ENCODE data around the gene TMEM223. TPM values are rescaled to one million over a fixed set of nuclear protein-coding genes. Genes with fewer than 3 reads are reported as not detected.

Gene TMEM223
- total and polyA plus RNA-seq, 9 of the 15 experiments (the other 6 are each of a cell fraction or from before 2014, with no cell fraction given): 5.9 to 34.5 (median 19.6) TPM

DNA sequence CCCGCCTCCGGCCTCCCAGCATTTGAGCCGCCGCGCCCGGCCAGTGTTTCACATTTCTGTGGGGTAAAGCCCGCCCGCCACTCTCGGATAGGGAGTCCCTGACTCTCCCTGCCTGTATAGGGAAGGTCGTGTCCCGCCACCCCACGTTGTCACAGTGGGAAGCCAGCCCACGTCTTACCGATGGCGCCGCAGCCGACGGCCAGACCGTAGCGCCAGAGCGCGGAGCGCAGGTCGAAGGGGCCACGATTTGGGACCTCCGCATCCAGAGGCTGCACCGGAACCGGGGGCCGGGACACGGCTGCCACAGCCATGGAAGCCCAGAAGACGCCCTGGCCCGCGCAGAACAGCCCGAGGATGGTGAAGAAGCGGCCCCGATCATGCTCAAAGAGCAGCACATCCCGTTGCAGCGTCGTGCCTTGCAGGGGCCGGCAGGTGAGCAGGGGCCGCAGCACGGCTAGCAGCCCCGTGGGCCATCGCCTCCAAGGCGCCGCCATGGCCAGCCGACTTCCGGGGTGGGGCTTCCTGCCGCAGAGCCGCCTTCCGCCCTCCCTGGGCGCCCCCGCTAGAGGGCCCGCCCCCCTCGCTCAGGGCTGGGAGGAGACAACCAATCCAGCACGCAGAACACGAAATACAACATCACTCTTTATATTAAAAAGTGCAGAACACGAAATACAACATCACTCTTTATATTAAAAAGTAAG is at the start of gene TMEM223 (continued):
- TF ChIP-seq, protein P1, sequence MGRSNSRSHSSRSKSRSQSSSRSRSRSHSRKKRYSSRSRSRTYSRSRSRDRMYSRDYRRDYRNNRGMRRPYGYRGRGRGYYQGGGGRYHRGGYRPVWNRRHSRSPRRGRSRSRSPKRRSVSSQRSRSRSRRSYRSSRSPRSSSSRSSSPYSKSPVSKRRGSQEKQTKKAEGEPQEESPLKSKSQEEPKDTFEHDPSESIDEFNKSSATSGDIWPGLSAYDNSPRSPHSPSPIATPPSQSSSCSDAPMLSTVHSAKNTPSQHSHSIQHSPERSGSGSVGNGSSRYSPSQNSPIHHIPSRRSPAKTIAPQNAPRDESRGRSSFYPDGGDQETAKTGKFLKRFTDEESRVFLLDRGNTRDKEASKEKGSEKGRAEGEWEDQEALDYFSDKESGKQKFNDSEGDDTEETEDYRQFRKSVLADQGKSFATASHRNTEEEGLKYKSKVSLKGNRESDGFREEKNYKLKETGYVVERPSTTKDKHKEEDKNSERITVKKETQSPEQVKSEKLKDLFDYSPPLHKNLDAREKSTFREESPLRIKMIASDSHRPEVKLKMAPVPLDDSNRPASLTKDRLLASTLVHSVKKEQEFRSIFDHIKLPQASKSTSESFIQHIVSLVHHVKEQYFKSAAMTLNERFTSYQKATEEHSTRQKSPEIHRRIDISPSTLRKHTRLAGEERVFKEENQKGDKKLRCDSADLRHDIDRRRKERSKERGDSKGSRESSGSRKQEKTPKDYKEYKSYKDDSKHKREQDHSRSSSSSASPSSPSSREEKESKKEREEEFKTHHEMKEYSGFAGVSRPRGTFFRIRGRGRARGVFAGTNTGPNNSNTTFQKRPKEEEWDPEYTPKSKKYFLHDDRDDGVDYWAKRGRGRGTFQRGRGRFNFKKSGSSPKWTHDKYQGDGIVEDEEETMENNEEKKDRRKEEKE (IDR thresholded peaks at IDR 0.05; ENCODE audit: borderline replicate concordance in 1 of 2, control insufficient read depth in 1 of 2, low read depth in 2 of 2, low read length in 1 of 2): peak in 1 of 2 experiments; percentile 64; a peak in 1 of 4 replicates
- TF ChIP-seq ZNF408 (CRISPR knock-in tag; IDR thresholded peaks at IDR 0.05; ENCODE audit: low read depth) (no peak), ZNF316 (IDR thresholded peaks at IDR 0.05) (no peak), ZNF184 (CRISPR knock-in tag; IDR thresholded peaks at IDR 0.05) (no peak), ZNF133 (CRISPR knock-in tag; IDR thresholded peaks at IDR 0.05) (no peak), SNRNP70 (optimal IDR thresholded peaks at IDR 0.05; ENCODE audit: low read depth, low read length) (no peak), STAT5B (CRISPR knock-in tag; IDR thresholded peaks at IDR 0.05) (no peak), MBD2 (IDR thresholded peaks at IDR 0.05; ENCODE audit: borderline replicate concordance, low read depth) (peak; percentile 63; the same call in 1 of the 2 replicates), CBX1 (IDR thresholded peaks at IDR 0.05; ENCODE audit: low read depth) (peak; percentile 79; the same call in 1 of the 2 replicates), ZNF212 (CRISPR knock-in tag; IDR thresholded peaks at IDR 0.05) (no peak), ZNF253 (CRISPR knock-in tag; conservative IDR thresholded peaks at IDR 0.05) (no peak; the same call in 1 of the 2 replicates), ZNF830 (CRISPR knock-in tag; IDR thresholded peaks at IDR 0.05) (0 out of 2 replicates have a peak, but pooled peaks have one; percentile 70), ILF3 (IDR thresholded peaks at IDR 0.05; ENCODE audit: borderline replicate concordance) (peak; percentile 52; the same call in 1 of the 2 replicates), POLR2G (IDR thresholded peaks at IDR 0.05; ENCODE audit: low read depth, low read length) (peak; percentile 95), GATAD2B (IDR thresholded peaks at IDR 0.05; ENCODE audit: borderline replicate concordance) (no peak)
- TF ChIP-seq, protein P2, sequence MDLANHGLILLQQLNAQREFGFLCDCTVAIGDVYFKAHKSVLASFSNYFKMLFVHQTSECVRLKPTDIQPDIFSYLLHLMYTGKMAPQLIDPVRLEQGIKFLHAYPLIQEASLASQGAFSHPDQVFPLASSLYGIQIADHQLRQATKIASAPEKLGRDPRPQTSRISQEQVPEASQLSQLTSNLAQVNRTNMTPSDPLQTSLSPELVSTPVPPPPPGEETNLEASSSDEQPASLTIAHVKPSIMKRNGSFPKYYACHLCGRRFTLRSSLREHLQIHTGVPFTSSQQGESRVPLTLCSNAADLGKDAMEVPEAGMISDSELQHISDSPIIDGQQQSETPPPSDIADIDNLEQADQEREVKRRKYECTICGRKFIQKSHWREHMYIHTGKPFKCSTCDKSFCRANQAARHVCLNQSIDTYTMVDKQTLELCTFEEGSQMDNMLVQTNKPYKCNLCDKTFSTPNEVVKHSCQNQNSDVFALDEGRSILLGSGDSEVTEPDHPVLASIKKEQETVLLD (IDR thresholded peaks at IDR 0.05): no peak
- TF ChIP-seq, protein P3, sequence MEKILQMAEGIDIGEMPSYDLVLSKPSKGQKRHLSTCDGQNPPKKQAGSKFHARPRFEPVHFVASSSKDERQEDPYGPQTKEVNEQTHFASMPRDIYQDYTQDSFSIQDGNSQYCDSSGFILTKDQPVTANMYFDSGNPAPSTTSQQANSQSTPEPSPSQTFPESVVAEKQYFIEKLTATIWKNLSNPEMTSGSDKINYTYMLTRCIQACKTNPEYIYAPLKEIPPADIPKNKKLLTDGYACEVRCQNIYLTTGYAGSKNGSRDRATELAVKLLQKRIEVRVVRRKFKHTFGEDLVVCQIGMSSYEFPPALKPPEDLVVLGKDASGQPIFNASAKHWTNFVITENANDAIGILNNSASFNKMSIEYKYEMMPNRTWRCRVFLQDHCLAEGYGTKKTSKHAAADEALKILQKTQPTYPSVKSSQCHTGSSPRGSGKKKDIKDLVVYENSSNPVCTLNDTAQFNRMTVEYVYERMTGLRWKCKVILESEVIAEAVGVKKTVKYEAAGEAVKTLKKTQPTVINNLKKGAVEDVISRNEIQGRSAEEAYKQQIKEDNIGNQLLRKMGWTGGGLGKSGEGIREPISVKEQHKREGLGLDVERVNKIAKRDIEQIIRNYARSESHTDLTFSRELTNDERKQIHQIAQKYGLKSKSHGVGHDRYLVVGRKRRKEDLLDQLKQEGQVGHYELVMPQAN (IDR thresholded peaks at IDR 0.05; ENCODE audit: borderline replicate concordance): peak; percentile 94
- TF ChIP-seq, protein P4, sequence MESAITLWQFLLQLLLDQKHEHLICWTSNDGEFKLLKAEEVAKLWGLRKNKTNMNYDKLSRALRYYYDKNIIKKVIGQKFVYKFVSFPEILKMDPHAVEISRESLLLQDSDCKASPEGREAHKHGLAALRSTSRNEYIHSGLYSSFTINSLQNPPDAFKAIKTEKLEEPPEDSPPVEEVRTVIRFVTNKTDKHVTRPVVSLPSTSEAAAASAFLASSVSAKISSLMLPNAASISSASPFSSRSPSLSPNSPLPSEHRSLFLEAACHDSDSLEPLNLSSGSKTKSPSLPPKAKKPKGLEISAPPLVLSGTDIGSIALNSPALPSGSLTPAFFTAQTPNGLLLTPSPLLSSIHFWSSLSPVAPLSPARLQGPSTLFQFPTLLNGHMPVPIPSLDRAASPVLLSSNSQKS (CRISPR knock-in tag; IDR thresholded peaks at IDR 0.05): no peak
- TF ChIP-seq, protein P5, sequence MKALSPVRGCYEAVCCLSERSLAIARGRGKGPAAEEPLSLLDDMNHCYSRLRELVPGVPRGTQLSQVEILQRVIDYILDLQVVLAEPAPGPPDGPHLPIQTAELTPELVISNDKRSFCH (CRISPR knock-in tag; IDR thresholded peaks at IDR 0.05): no peak
- TF ChIP-seq, protein P5 (tag; IDR thresholded peaks at IDR 0.05): 0 out of 2 replicates have a peak, but pooled peaks have one; percentile 47

Measured in K562 (cell line).